ENCODE data around the gene TRIM47. TPM values are rescaled to one million over a fixed set of nuclear protein-coding genes. Genes with fewer than 3 reads are reported as not detected.

TRIM47 gene
- total RNA-seq, 4 donors from 2014 or later = 67.8 to 147 (median 81.9) TPM

DNA sequence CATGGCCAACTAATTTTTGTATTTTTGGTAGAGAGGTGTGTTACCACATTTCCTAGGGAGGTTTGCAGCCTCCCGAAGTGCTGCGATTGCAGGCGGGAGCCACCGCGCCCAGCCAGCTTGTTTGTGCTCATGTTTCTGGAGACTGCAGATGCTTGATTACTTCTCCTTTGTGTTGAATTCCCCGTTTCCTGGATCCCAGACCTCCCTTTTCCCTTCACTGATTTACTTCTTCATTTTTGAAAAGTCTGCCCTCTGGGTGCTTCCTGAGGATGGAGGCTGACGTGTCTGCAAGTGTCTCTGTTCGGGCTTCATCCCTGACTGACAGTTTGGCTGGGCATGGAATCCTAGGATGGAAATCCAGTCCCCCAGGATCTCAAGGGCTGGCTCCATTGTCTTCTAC, 7.0 kb upstream of the TRIM47 start:
- no peaks in the 10 kb centered on the region for H3K9me3 ChIP-seq
- H3K27me3 ChIP-seq = no peaks in the 10 kb centered on the region
- no peak for DNase-seq (ENCODE audit: extremely low spot score)
- H3K27ac ChIP-seq (replicated peaks in 1 of 4) = no peak overlapping the region
- intact Hi-C loops (cut with DNase I) = no loop called here
- TF ChIP-seq, protein P1, sequence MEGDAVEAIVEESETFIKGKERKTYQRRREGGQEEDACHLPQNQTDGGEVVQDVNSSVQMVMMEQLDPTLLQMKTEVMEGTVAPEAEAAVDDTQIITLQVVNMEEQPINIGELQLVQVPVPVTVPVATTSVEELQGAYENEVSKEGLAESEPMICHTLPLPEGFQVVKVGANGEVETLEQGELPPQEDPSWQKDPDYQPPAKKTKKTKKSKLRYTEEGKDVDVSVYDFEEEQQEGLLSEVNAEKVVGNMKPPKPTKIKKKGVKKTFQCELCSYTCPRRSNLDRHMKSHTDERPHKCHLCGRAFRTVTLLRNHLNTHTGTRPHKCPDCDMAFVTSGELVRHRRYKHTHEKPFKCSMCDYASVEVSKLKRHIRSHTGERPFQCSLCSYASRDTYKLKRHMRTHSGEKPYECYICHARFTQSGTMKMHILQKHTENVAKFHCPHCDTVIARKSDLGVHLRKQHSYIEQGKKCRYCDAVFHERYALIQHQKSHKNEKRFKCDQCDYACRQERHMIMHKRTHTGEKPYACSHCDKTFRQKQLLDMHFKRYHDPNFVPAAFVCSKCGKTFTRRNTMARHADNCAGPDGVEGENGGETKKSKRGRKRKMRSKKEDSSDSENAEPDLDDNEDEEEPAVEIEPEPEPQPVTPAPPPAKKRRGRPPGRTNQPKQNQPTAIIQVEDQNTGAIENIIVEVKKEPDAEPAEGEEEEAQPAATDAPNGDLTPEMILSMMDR (IDR thresholded peaks at IDR 0.05) = no peak
- TF ChIP-seq POLR2A (IDR thresholded peaks at IDR 0.05; ENCODE audit: low read depth) (no peak), POLR2AphosphoS5 (IDR thresholded peaks at IDR 0.05) (no peak), EP300 (IDR thresholded peaks at IDR 0.05) (no peak)
- peaks cover under 1 to 31% (median 19%) of the 10 kb centered on the region in 4 donors for H3K36me3 ChIP-seq
- WGBS = 92% methylated on average over 8 of the region's 8 CpGs
- no peaks in the 10 kb centered on the region for H3K4me1 ChIP-seq
- no peak overlapping the region for H3K4me3 ChIP-seq

DNA sequence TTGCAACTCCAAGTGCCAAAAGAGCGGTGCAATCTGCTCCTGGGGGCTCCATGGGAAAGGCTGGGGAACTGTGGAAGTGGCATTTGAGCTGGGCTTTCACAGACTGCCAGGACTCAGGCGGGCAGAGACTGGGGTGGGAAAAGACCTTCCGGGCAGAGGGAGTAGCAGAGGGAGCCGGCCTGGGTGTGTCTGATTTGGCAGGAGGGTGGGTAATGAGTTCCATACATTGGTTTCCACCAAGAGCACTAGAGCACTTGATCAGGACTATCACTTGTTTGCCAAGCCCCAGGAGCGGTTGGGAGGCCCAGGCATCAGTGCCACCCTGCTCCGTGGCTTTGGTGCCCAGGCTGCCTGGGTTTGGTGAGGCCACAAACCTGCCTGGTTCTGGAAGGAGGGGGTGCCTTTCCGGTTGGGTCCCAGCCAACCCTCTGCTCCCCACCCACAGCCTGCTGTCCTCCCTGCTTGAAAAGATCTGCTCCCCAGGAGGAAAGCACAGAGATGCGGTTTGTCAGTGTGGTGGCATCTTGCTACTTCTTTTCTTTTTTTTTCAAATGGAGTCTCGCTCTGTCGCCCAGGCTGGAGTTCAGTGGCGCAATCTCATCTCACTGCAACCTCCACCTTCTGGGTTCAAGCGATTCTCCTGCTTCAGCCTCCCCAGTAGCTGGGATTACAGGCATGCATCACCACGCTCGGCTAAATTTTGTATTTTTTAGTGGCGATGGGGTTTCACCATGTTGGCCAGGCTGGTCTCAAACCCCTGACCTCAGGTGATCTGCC, 3.5 kb upstream of the TRIM47 start:
- H3K9me3 ChIP-seq = no peaks in the 10 kb centered on the region
- DNase-seq (ENCODE audit: extremely low spot score) = no peak
- no peak overlapping the region for H3K27ac ChIP-seq (replicated peaks in 1 of 4)
- WGBS = 89% methylated on average over 12 of the region's 15 CpGs
- intact Hi-C loops (cut with DNase I) = loop anchor here (5.0 kb wide), 1 partner anchor 35 kb away; no protein-coding TSS in a partner anchor
- no peak overlapping the region for H3K4me3 ChIP-seq
- H3K36me3 ChIP-seq = no peaks in the 10 kb centered on the region
- no peak for TF ChIP-seq POLR2AphosphoS5 (IDR thresholded peaks at IDR 0.05)
- TF ChIP-seq, protein P1 (IDR thresholded peaks at IDR 0.05) = no peak
- TF ChIP-seq POLR2A (IDR thresholded peaks at IDR 0.05; ENCODE audit: low read depth) = no peak
- no peak for TF ChIP-seq EP300 (IDR thresholded peaks at IDR 0.05)
- H3K4me1 ChIP-seq = peaks cover 8 to 15% (median 10%) of the 10 kb centered on the region in 4 donors
- no peaks in the 10 kb centered on the region for H3K27me3 ChIP-seq

DNA sequence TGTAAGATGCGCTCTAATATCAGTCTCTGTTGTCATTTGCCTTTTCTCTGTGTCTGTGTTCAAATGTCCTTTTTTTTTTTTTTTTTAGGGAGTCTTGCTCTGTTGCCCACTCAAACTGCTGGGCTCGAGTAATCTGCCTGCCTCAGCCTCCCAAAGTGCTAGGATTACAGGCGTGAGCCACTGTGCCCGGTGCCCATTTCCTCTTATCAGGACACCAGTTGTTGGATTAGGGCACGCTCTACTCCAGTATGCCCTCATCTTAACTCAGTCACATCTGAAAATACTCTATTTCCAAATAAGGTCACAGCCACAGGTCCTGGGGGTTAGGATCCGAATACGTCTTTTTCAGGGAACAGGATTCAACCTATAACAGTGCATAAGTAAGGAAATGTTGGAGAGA, 1.9 kb upstream of the TRIM47 start:
- intact Hi-C loops (cut with DNase I) = loop anchor here (5.0 kb wide), 1 partner anchor 33 kb away; no protein-coding TSS in a partner anchor
- Histone ChIP-seq H3K27me3 (no peaks in the 10 kb centered on the region), H3K4me1 (peaks cover 24 to 31% (median 26%) of the 10 kb centered on the region in 4 donors), H3K4me3 (no peak overlapping the region), H3K36me3 (peaks cover 0 to 11% (median 4%) of the 10 kb centered on the region in 4 donors), H3K9me3 (no peaks in the 10 kb centered on the region), H3K27ac (replicated peaks in 1 of 4) (peak overlapping the region in 1 of 4 donors; percentile 30)
- DNase-seq (ENCODE audit: extremely low spot score) = no peak
- no peak for TF ChIP-seq EP300 (IDR thresholded peaks at IDR 0.05)
- no peak for TF ChIP-seq POLR2AphosphoS5 (IDR thresholded peaks at IDR 0.05)
- TF ChIP-seq, protein P1 (IDR thresholded peaks at IDR 0.05) = no peak
- no peak for TF ChIP-seq POLR2A (IDR thresholded peaks at IDR 0.05; ENCODE audit: low read depth)
- 84% methylated on average over 7 of the region's 7 CpGs for WGBS

GRCh38 chr17:75877752-75878173, 618 bp downstream of the TRIM47 start:
- peak overlapping the region; percentile 97 to 99 (median 98) for H3K27ac ChIP-seq (replicated peaks in 1 of 4)
- TF ChIP-seq EP300 (IDR thresholded peaks at IDR 0.05) (no peak), POLR2AphosphoS5 (IDR thresholded peaks at IDR 0.05) (peak in 1 of 2 donors; percentile 5), POLR2A (IDR thresholded peaks at IDR 0.05; ENCODE audit: low read depth) (no peak)
- TF ChIP-seq, protein P1 (IDR thresholded peaks at IDR 0.05) = peak in 2 of 3 experiments; percentile 39 to 69
- H3K4me1 ChIP-seq = peaks cover 49 to 56% (median 51%) of the 10 kb centered on the region in 4 donors
- WGBS = 0% methylated on average over 1 of the region's 56 CpGs
- H3K4me3 ChIP-seq = peak overlapping the region; percentile 80 to 95 (median 86)
- H3K9me3 ChIP-seq = no peaks in the 10 kb centered on the region
- no peak for DNase-seq (ENCODE audit: extremely low spot score)
- peaks cover 10 to 28% (median 23%) of the 10 kb centered on the region in 4 donors for H3K36me3 ChIP-seq
- intact Hi-C loops (cut with DNase I) = loop anchor here (2.0 to 5.0 kb wide), 2 partner anchors 17 to 100 kb away; a partner anchor contains a TSS
- no peaks in the 10 kb centered on the region for H3K27me3 ChIP-seq

Data from esophagus muscularis mucosa (tissue), 4 donors.